ENCODE results near the gene OTOP3.

DNA sequence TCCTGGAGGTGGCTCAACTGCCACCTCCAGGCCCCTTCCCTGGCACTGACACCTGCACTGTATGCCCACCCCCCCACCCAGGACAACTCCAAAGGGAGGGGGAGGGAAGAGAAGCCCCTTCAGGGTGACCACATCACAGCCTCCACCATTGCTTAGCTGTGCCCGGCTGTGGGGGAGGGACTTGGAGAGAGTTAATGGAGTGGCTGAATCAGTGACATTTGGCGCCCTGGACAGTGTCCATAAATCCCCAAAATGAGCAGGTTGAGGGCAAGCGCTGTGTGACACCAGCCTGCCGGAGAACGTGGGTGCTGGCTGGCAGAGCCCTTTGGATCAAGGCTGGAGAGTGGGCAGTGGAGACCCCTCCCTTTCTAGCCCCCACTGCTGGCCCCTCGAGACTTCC is 13.5 kb upstream of the OTOP3 start:
- TF ChIP-seq POLR2A (IDR thresholded peaks at IDR 0.05; ENCODE audit: low read depth, low read length) (no peak), POLR2AphosphoS5 (IDR thresholded peaks at IDR 0.05; ENCODE audit: low read depth, low read length) (no peak), TAF1 (IDR thresholded peaks at IDR 0.05; ENCODE audit: borderline replicate concordance, low read depth, low read length) (no peak)
